Fibroblast of peridontal ligament (primary cell): ENCODE results near the gene PSTK.

ENCODE experiments used
- DNase-seq: peaks from one replicate; pipeline ENCODE4 v3.0.0-alpha.2; 2010; ENCODE audit errors: extremely low read depth

The PSTK gene

GRCh38 chr10:123019264-123019663 is 39.1 kb downstream of the PSTK start:
- no peak for DNase-seq

- DNase-seq: no peak
Observed at GRCh38 chr10:123019941-123020703, 39.9 kb downstream of the PSTK start.

GRCh38 chr10:123021517-123021916 is 41.3 kb downstream of the PSTK start:
- DNase-seq: peak; percentile 4

GRCh38 chr10:123024540-123024939 is 44.3 kb downstream of the PSTK start:
- DNase-seq: no peak

GRCh38 chr10:123026302-123026701 is 46.1 kb downstream of the PSTK start:
- DNase-seq: no peak

- peak; percentile 2 for DNase-seq
Observed at GRCh38 chr10:123027861-123028260, 47.7 kb downstream of the PSTK start.

GRCh38 chr10:123031124-123031523 is 50.9 kb downstream of the PSTK start:
- no peak for DNase-seq

- no peak for DNase-seq
Observed at GRCh38 chr10:123034332-123034731, 54.1 kb downstream of the PSTK start.

GRCh38 chr10:123035467-123036086 is 55.4 kb downstream of the PSTK start:
- DNase-seq: no peak

GRCh38 chr10:123038782-123039631 is 58.8 kb downstream of the PSTK start:
- DNase-seq: no peak

- no peak for DNase-seq
Observed at GRCh38 chr10:123039632-123039930, 59.4 kb downstream of the PSTK start.
